HCT116 (cell line): Measurements from ENCODE around the gene TM9SF2. TPM values are rescaled to one million over a fixed set of nuclear protein-coding genes. Genes with fewer than 3 reads are reported as not detected.

ENCODE experiments used
- ATAC-seq: fragments of 200-7000 bp; cut with Tn5 transposase; 2 replicates; pipeline ENCODE4 v1.9.1; 2020; ENCODE audit warnings: mild to moderate bottlenecking, moderate library complexity
- BruUV-seq: library from RNA; stranded (reverse); fragments of 400-500 nt; replicated peaks from 2 replicates; lab custom pipeline; 2021; lab: Mats Ljungman, UMichigan
- CTCF ChIA-PET: fragments of 300-600 bp; sonication (Branson Sonifier 250); formaldehyde crosslinking; loops from one replicate; lab custom pipeline; 2021; ENCODE audit warnings: antibody characterized with exemption; lab: Charles Lee
- POLR2A ChIA-PET: fragments of 300-600, 350-600 bp; sonication (Branson Sonifier 250); formaldehyde crosslinking; loops from one replicate; lab custom pipeline; 2021; ENCODE audit warnings: antibody characterized with exemption; lab: Charles Lee
- RAD21 ChIA-PET, 2 experiments: fragments of 300-600 bp; sonication (Branson Sonifier 250); formaldehyde crosslinking; loops; one replicate each; lab custom pipeline; 2023; ENCODE audit warnings: low total read pairs in 2 of 2; ENCODE audit not compliant: uncharacterized antibody in 2 of 2, unreplicated experiment in 2 of 2, low non-redundant PET in 1 of 2; lab: Charles Lee
- DNase-seq: peaks from one replicate; pipeline ENCODE4 v3.0.0-alpha.2; 2010; ENCODE audit warnings: low read depth, low spot score
- H2AFZ ChIP-seq: fragments of 200-600 bp; shearing (Covaris generic), sonication (generic); 2 replicates; pipeline ENCODE4 v1.6.1; 2017; ENCODE audit warnings: low read depth, mixed run types, mixed read lengths, antibody characterized with exemption, low read length; ENCODE audit not compliant: poor library complexity, severe bottlenecking
- H3K27ac ChIP-seq: 2 replicates; pipeline ENCODE4 v1.5.1; 2012; ENCODE audit warnings: low read depth, low read length
- H3K27me3 ChIP-seq: fragments of 200-600 bp; sonication (generic); 2 replicates; pipeline ENCODE4 v1.6.1; 2016; ENCODE audit warnings: mixed run types, low read length, mixed read lengths; ENCODE audit not compliant: insufficient read depth
- H3K36me3 ChIP-seq, 2 experiments: fragments of 200-500 bp in 1 of 2; fragments of 200-600 bp in 1 of 2; sonication (Bioruptor generic) in 1 of 2; sonication (generic) in 1 of 2; 2 replicates each; pipeline versions ENCODE4 v1.5.1 to v1.6.1; 2014 to 2016; ENCODE audit warnings: low read length in 2 of 2, inconsistent platforms in 1 of 2, mixed read lengths in 1 of 2, mixed run types in 1 of 2; ENCODE audit not compliant: insufficient read depth in 2 of 2, control insufficient read depth in 1 of 2
- H3K4me1 ChIP-seq, 2 experiments: fragments of 200-600 bp in 1 of 2; sonication (generic) in 1 of 2; 2 replicates each; pipeline versions ENCODE4 v1.5.1 to v1.6.1; 2012 to 2017; ENCODE audit warnings: low read length in 2 of 2, inconsistent platforms in 1 of 2, mild to moderate bottlenecking in 1 of 2, mixed read lengths in 1 of 2, mixed run types in 1 of 2, moderate library complexity in 1 of 2; ENCODE audit not compliant: insufficient read depth in 2 of 2, control insufficient read depth in 1 of 2
- H3K4me2 ChIP-seq: fragments of 200-600 bp; sonication (generic); 2 replicates; pipeline ENCODE4 v1.6.1; 2017; ENCODE audit warnings: mixed run types, low read length, mixed read lengths
- H3K4me3 ChIP-seq, 2 experiments: fragments of 200-600 bp in 1 of 2; sonication (generic) in 1 of 2; replicated peaks in 1 of 2; 2 replicates each; pipeline ENCODE4 v1.5.1; 2011 to 2016; ENCODE audit warnings: low read length in 2 of 2, control low read depth in 1 of 2, low read depth in 1 of 2, mild to moderate bottlenecking in 1 of 2, mixed read lengths in 1 of 2, mixed run types in 1 of 2
- H3K79me2 ChIP-seq: fragments of 200-600 bp; sonication (generic); 2 replicates; pipeline ENCODE4 v1.6.1; 2017; ENCODE audit warnings: mild to moderate bottlenecking, mixed run types, low read length, moderate library complexity, mixed read lengths; ENCODE audit not compliant: insufficient read depth
- H3K9ac ChIP-seq: fragments of 200-600 bp; sonication (generic); 2 replicates; pipeline ENCODE4 v1.6.1; 2016; ENCODE audit warnings: low read length, mixed read lengths
- H3K9me2 ChIP-seq: fragments of 200-600 bp; sonication (generic), shearing (Covaris generic); 2 replicates; pipeline ENCODE4 v1.6.1; 2017; ENCODE audit warnings: mixed run types, mild to moderate bottlenecking, moderate library complexity; ENCODE audit not compliant: insufficient read depth
- H3K9me3 ChIP-seq, 2 experiments: fragments of 200-500 bp in 1 of 2; fragments of 200-600 bp in 1 of 2; sonication (Bioruptor generic) in 1 of 2; sonication (generic) in 1 of 2; 2 replicates each; pipeline ENCODE4 v1.6.1; 2014 to 2017; ENCODE audit warnings: low read length in 2 of 2, mixed read lengths in 2 of 2, inconsistent platforms in 1 of 2, low read depth in 1 of 2, mild to moderate bottlenecking in 1 of 2, mixed run types in 1 of 2, moderate library complexity in 1 of 2; ENCODE audit not compliant: control insufficient read depth in 1 of 2, insufficient read depth in 1 of 2
- H4K20me1 ChIP-seq: fragments of 200-600 bp; sonication (generic), shearing (Covaris generic); 2 replicates; pipeline ENCODE4 v1.6.1; 2017; ENCODE audit warnings: mixed run types, mild to moderate bottlenecking, moderate library complexity; ENCODE audit not compliant: insufficient read depth
- CBX3 ChIP-seq: IDR thresholded peaks from 2 replicates; pipeline ENCODE4 v1.6.1; 2012; ENCODE audit warnings: low read depth
- CEBPB ChIP-seq: IDR thresholded peaks from 2 replicates; pipeline ENCODE4 v1.6.1; 2012; ENCODE audit warnings: low read depth
- ELF1 ChIP-seq: IDR thresholded peaks from 2 replicates; pipeline ENCODE4 v1.6.1; 2012; ENCODE audit warnings: low read depth, borderline replicate concordance
- EZH2 ChIP-seq: fragments of 200-600 bp; sonication (generic); IDR thresholded peaks from 2 replicates; pipeline ENCODE4 v1.6.1; 2017; ENCODE audit warnings: antibody characterized with exemption, mixed run types
- FOSL1 ChIP-seq: IDR thresholded peaks from 2 replicates; pipeline ENCODE4 v1.6.1; 2012; ENCODE audit warnings: low read depth
- POLR2AphosphoS5 ChIP-seq: IDR thresholded peaks from 2 replicates; pipeline ENCODE4 v1.6.1; 2011; ENCODE audit warnings: mild to moderate bottlenecking, low read depth, low read length, moderate library complexity
- SIN3A ChIP-seq: IDR thresholded peaks from 2 replicates; pipeline ENCODE4 v1.6.1; 2012; ENCODE audit warnings: low read depth
- SP1 ChIP-seq: IDR thresholded peaks from 2 replicates; pipeline ENCODE4 v1.6.1; 2012; ENCODE audit warnings: low read depth
- SRF ChIP-seq: IDR thresholded peaks from 2 replicates; pipeline ENCODE4 v1.6.1; 2012; ENCODE audit warnings: low read depth
- ZFX ChIP-seq: fragments of 450-650 bp; IDR thresholded peaks from 2 replicates; pipeline ENCODE4 v1.6.1; 2017
- intact Hi-C: fragments of 100-400 bp; cut with micrococcal nuclease; formaldehyde crosslinking; loops from 2 replicates; pipeline ENCODE4 v1.10.0; 2022
- total RNA-seq: library from RNA; stranded (reverse); gene quantifications from one replicate; pipeline ENCODE4 v1.2.1, GENCODE V29; 2021; ENCODE audit not compliant: unreplicated experiment
- TF ChIP-seq, protein P1 (sequence below), 3 experiments: fragments of 200-600 bp in 1 of 3; sonication (generic) in 1 of 3; IDR thresholded peaks in 2 of 3; conservative IDR thresholded peaks in 1 of 3; 2 replicates each; pipeline ENCODE4 v1.5.1; 2012 to 2017; ENCODE audit warnings: low read depth in 2 of 3, low read length in 2 of 3, antibody characterized with exemption in 1 of 3, borderline replicate concordance in 1 of 3, control low read depth in 1 of 3, mild to moderate bottlenecking in 1 of 3, mixed read lengths in 1 of 3, mixed run types in 1 of 3, moderate library complexity in 1 of 3; ENCODE audit not compliant: insufficient read depth in 1 of 3
- TF ChIP-seq, protein P2 (sequence below): IDR thresholded peaks from 2 replicates; pipeline ENCODE4 v1.6.1; 2012

The TM9SF2 gene
- total RNA-seq, 1 experiment from 2014 or later = 77.8 TPM

DNA sequence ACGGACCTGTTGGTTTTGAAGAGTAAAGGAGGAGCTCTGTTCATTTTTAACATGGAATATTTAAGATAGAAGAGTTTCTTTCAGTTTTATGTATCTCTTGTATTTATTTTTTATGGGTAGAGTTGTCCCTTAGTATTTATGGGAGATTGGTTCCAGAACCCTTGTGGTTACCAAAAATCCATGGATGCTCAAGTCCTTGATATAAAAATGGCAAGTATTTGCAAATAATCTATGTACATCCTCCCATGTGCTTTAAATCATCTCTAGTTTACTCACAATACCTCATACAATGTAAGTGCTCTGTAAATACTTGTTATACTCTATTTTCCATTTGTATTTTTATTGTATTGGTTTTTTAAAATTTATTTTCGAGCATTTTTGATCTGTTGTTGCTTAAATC lies 63.1 kb downstream of the TM9SF2 start:
- no peak overlapping the region for H3K9ac ChIP-seq
- H2AFZ ChIP-seq = no peak overlapping the region
- H3K27ac ChIP-seq = no peak overlapping the region
- intact Hi-C loops = no loop called here
- no peaks in the 10 kb centered on the region for H3K27me3 ChIP-seq
- ChIA-PET POLR2A (no interaction called here), CTCF (no interaction called here), RAD21 (no interaction called here)
- H3K9me2 ChIP-seq = no peaks in the 10 kb centered on the region
- H3K79me2 ChIP-seq = no peaks in the 10 kb centered on the region
- no peaks in the 10 kb centered on the region for H4K20me1 ChIP-seq
- no peak for ATAC-seq
- H3K4me3 ChIP-seq = no peak overlapping the region
- H3K9me3 ChIP-seq = no peaks in the 10 kb centered on the region
- H3K36me3 ChIP-seq = peaks cover 0 to 6% of the 10 kb centered on the region in 2 experiments; a peak in 1 of 4 replicates
- no peak overlapping the region for H3K4me2 ChIP-seq
- no peaks in the 10 kb centered on the region for H3K4me1 ChIP-seq
- BruUV-seq = no TSS peak
- DNase-seq = no peak
- no peak for TF ChIP-seq SIN3A
- no peak for TF ChIP-seq CEBPB
- no peak for TF ChIP-seq ELF1
- no peak for TF ChIP-seq SP1
- TF ChIP-seq SRF = no peak
- TF ChIP-seq, protein P1, sequence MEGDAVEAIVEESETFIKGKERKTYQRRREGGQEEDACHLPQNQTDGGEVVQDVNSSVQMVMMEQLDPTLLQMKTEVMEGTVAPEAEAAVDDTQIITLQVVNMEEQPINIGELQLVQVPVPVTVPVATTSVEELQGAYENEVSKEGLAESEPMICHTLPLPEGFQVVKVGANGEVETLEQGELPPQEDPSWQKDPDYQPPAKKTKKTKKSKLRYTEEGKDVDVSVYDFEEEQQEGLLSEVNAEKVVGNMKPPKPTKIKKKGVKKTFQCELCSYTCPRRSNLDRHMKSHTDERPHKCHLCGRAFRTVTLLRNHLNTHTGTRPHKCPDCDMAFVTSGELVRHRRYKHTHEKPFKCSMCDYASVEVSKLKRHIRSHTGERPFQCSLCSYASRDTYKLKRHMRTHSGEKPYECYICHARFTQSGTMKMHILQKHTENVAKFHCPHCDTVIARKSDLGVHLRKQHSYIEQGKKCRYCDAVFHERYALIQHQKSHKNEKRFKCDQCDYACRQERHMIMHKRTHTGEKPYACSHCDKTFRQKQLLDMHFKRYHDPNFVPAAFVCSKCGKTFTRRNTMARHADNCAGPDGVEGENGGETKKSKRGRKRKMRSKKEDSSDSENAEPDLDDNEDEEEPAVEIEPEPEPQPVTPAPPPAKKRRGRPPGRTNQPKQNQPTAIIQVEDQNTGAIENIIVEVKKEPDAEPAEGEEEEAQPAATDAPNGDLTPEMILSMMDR (IDR thresholded peaks at IDR 0.05 in 2 of 3, conservative IDR thresholded peaks at IDR 0.05 in 1 of 3; ENCODE audit: borderline replicate concordance in 1 of 3, insufficient read depth in 1 of 3, low read depth in 2 of 3, low read length in 2 of 3) = no peak
- TF ChIP-seq FOSL1 = no peak
- TF ChIP-seq ZFX = no peak
- TF ChIP-seq POLR2AphosphoS5 = no peak

DNA sequence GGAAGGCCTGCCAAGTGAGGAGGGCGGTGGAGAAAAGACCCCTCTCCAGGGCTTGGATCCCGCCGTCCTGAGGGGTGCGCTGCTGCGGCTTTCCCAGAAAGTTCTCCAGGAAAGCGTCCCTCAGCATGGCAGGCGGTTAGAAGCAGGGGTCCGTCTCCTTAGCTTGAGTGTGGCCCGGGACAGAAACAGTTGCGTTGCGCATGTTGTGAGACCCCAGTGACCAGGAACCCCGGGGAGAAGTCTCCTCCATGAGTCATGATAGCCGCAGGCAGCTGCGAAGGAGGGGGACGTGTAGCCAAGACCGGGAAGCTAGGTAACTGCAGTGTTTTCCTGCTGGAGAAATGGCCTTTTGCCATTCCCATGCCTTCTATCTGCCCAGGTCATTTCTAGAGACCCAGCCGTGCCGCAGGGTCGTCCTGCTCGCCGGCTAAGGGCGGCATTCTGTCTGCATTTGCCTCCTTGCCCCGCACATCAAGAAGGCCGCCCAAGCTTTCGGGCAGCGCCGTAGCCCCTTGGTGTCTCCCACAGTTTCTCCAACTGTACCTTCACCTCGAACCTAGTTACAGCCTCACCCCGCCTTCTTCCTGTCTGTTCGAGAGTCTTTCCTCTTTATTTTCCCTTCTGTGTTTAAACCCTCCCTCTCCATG lies 64.3 kb downstream of the TM9SF2 start:
- RAD21 ChIA-PET = no interaction called here

More for the DNA sequence above, 64.3 kb downstream of the TM9SF2 start:
- TF ChIP-seq EZH2 (no peak), ZFX (no peak), SRF (no peak), SP1 (no peak), CEBPB (no peak), CBX3 (no peak)
- TF ChIP-seq, protein P2, sequence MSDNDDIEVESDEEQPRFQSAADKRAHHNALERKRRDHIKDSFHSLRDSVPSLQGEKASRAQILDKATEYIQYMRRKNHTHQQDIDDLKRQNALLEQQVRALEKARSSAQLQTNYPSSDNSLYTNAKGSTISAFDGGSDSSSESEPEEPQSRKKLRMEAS = no peak
- TF ChIP-seq, protein P1 (IDR thresholded peaks at IDR 0.05 in 2 of 3, conservative IDR thresholded peaks at IDR 0.05 in 1 of 3; ENCODE audit: borderline replicate concordance in 1 of 3, insufficient read depth in 1 of 3, low read depth in 2 of 3, low read length in 2 of 3) = no peak
- Histone ChIP-seq H3K27ac (no peak overlapping the region), H3K4me1 (no peaks in the 10 kb centered on the region), H3K4me2 (no peak overlapping the region), H3K9me3 (no peaks in the 10 kb centered on the region), H3K9ac (no peak overlapping the region), H3K4me3 (no peak overlapping the region), H2AFZ (no peak overlapping the region), H3K27me3 (no peaks in the 10 kb centered on the region), H3K9me2 (no peaks in the 10 kb centered on the region), H4K20me1 (no peaks in the 10 kb centered on the region), H3K79me2 (no peaks in the 10 kb centered on the region), H3K36me3 (no peaks in the 10 kb centered on the region)
- DNase-seq (no peak), ATAC-seq (no peak)
- CTCF ChIA-PET = no interaction called here
- POLR2A ChIA-PET = no interaction called here
- intact Hi-C loops = no loop called here
- BruUV-seq = no TSS peak
